Measurements from ENCODE around the gene LRRK1. TPM values are rescaled to one million over a fixed set of nuclear protein-coding genes. Genes with fewer than 3 reads are reported as not detected.

LRRK1 gene
- total and polyA plus RNA-seq, 12 donors: 1.5 to 8.1 (median 2.0) TPM

- intact Hi-C loops (cut with DNase I): loop anchor here in 7 of 10 donors (5.0 to 10.0 kb wide), 4 partner anchors 64 to 234 kb away; partner anchors contain the start of gene CHSY1 (in 1 of the 7)
- H3K4me3 ChIP-seq: no peak overlapping the region
- H3K36me3 ChIP-seq: peaks cover 0 to 59% (median 0%) of the 10 kb centered on the region in 9 donors
- ATAC-seq (no peak), DNase-seq (peak in 1 of 2 donors; percentile 2)
- WGBS, 2 donors: 88 to 90% methylated on average over 13 of the region's 13 CpGs
- peak overlapping the region in 1 of 10 donors; percentile 46 for H3K27ac ChIP-seq
- peaks cover 0 to 9% (median 0%) of the 10 kb centered on the region in 7 donors for H3K27me3 ChIP-seq
- H3K4me1 ChIP-seq: peaks cover 0 to 39% (median 12%) of the 10 kb centered on the region in 9 donors
- TF ChIP-seq CTCF (IDR thresholded peaks at IDR 0.05): no peak
- H3K9me3 ChIP-seq: no peaks in the 10 kb centered on the region
Observed at GRCh38 chr15:101018450-101018849, 99.3 kb downstream of the LRRK1 start.

GRCh38 chr15:101019366-101019896, 100.3 kb downstream of the LRRK1 start:
- TF ChIP-seq CTCF (IDR thresholded peaks at IDR 0.05): no peak
- H3K4me3 ChIP-seq: no peak overlapping the region
- no peak for ATAC-seq
- 92 to 95% methylated on average over 9 of the region's 9 CpGs for WGBS, 2 donors
- peaks cover 0 to 53% (median 0%) of the 10 kb centered on the region in 9 donors for H3K36me3 ChIP-seq
- intact Hi-C loops (cut with DNase I): loop anchor here in 7 of 10 donors (5.0 to 10.0 kb wide), 4 partner anchors 63 to 233 kb away; partner anchors contain the start of gene CHSY1 (in 1 of the 7)
- peaks cover 0 to 9% (median 0%) of the 10 kb centered on the region in 7 donors for H3K27me3 ChIP-seq
- H3K9me3 ChIP-seq: no peaks in the 10 kb centered on the region
- peak in 1 of 2 donors; percentile 1 for DNase-seq
- H3K4me1 ChIP-seq: peaks cover 0 to 48% (median 12%) of the 10 kb centered on the region in 9 donors
- no peak overlapping the region for H3K27ac ChIP-seq

GRCh38 chr15:101020451-101020850, 101.3 kb downstream of the LRRK1 start:
- peaks cover 0 to 46% (median 9%) of the 10 kb centered on the region in 9 donors for H3K4me1 ChIP-seq
- H3K27ac ChIP-seq: no peak overlapping the region
- 96 to 99% methylated on average over 5 of the region's 5 CpGs for WGBS, 2 donors
- peaks cover 0 to 52% (median 0%) of the 10 kb centered on the region in 9 donors for H3K36me3 ChIP-seq
- H3K9me3 ChIP-seq: no peaks in the 10 kb centered on the region
- ATAC-seq (no peak), DNase-seq (no peak)
- intact Hi-C loops (cut with DNase I): loop anchor here in 2 of 10 donors (5.0 to 10.0 kb wide), 2 partner anchors 62 to 174 kb away; no protein-coding TSS in a partner anchor
- TF ChIP-seq CTCF (IDR thresholded peaks at IDR 0.05): no peak
- H3K27me3 ChIP-seq: peaks cover 0 to 9% (median 0%) of the 10 kb centered on the region in 7 donors
- H3K4me3 ChIP-seq: no peak overlapping the region

- H3K27me3 ChIP-seq: peaks cover 0 to 9% (median 0%) of the 10 kb centered on the region in 7 donors
- WGBS, 2 donors: 70 to 82% methylated on average over 10 of the region's 10 CpGs
- ATAC-seq (no peak), DNase-seq (peak in 1 of 2 donors; percentile 2)
- intact Hi-C loops (cut with DNase I): loop anchor here in 2 of 10 donors (5.0 to 10.0 kb wide), 2 partner anchors 61 to 174 kb away; no protein-coding TSS in a partner anchor
- H3K36me3 ChIP-seq: peaks cover 0 to 52% (median 0%) of the 10 kb centered on the region in 9 donors
- no peak for TF ChIP-seq CTCF (IDR thresholded peaks at IDR 0.05)
- H3K4me1 ChIP-seq: peaks cover 0 to 43% (median 8%) of the 10 kb centered on the region in 9 donors
- no peak overlapping the region for H3K4me3 ChIP-seq
- no peak overlapping the region for H3K27ac ChIP-seq
- H3K9me3 ChIP-seq: no peaks in the 10 kb centered on the region
Observed at GRCh38 chr15:101020945-101021344, 101.8 kb downstream of the LRRK1 start.

All from heart right ventricle (tissue), 16 donors.